Mononuclear cell (primary cell): Measurements from ENCODE around the gene PCGF3. TPM values are rescaled to one million over a fixed set of nuclear protein-coding genes. Genes with fewer than 3 reads are reported as not detected.

Experiments
- H3K27me3 ChIP-seq: 2 replicates; pipeline ENCODE4 v1.6.0; 2011; ENCODE audit warnings: low read length, control low read depth; ENCODE audit not compliant: insufficient read depth
- H3K4me1 ChIP-seq: 2 replicates; pipeline ENCODE4 v1.5.1; 2011; ENCODE audit warnings: mild to moderate bottlenecking, low read length, control low read depth; ENCODE audit not compliant: insufficient read depth
- H3K4me3 ChIP-seq: 2 replicates; pipeline ENCODE4 v1.5.1; 2011; ENCODE audit warnings: mild to moderate bottlenecking, low read length, moderate library complexity
- H3K9me3 ChIP-seq: 2 replicates; pipeline ENCODE4 v1.5.1; 2011; ENCODE audit warnings: low read depth, mild to moderate bottlenecking, control low read depth, low read length
- total RNA-seq: library from RNA; depleted of rRNA; stranded (reverse); fragments of >200 nt; gene quantifications from one replicate; pipeline ENCODE4 v1.2.3, GENCODE V29; 2012

PCGF3 gene
- total RNA-seq, 1 donor = 49.7 TPM

- Histone ChIP-seq H3K27me3 (peaks cover 21% of the 10 kb centered on the region), H3K4me1 (peaks cover 21% of the 10 kb centered on the region), H3K9me3 (no peaks in the 10 kb centered on the region), H3K4me3 (no peak overlapping the region)
These were observed 80.6 kb downstream of the PCGF3 start for GRCh38 chr4:786074-786741.

GRCh38 chr4:786861-787300, 81.2 kb downstream of the PCGF3 start:
- Histone ChIP-seq H3K9me3 (no peaks in the 10 kb centered on the region), H3K27me3 (peaks cover 25% of the 10 kb centered on the region), H3K4me3 (no peak overlapping the region), H3K4me1 (peaks cover 21% of the 10 kb centered on the region)

GRCh38 chr4:787561-787981, 81.9 kb downstream of the PCGF3 start:
- Histone ChIP-seq H3K4me3 (no peak overlapping the region), H3K27me3 (peaks cover 25% of the 10 kb centered on the region), H3K4me1 (peaks cover 16% of the 10 kb centered on the region), H3K9me3 (no peaks in the 10 kb centered on the region)

- Histone ChIP-seq H3K27me3 (peaks cover 29% of the 10 kb centered on the region), H3K9me3 (no peaks in the 10 kb centered on the region), H3K4me1 (peaks cover 13% of the 10 kb centered on the region), H3K4me3 (no peak overlapping the region)
These were observed 82.5 kb downstream of the PCGF3 start for GRCh38 chr4:788006-788635.

GRCh38 chr4:788636-789297, 83.1 kb downstream of the PCGF3 start:
- Histone ChIP-seq H3K27me3 (peaks cover 34% of the 10 kb centered on the region), H3K4me1 (peaks cover 7% of the 10 kb centered on the region), H3K4me3 (no peak overlapping the region), H3K9me3 (no peaks in the 10 kb centered on the region)

- H3K4me1 ChIP-seq = peaks cover 13% of the 10 kb centered on the region
- peaks cover 39% of the 10 kb centered on the region for H3K27me3 ChIP-seq
- no peak overlapping the region for H3K4me3 ChIP-seq
- no peaks in the 10 kb centered on the region for H3K9me3 ChIP-seq
These were observed 84.2 kb downstream of the PCGF3 start for GRCh38 chr4:789571-790465.

GRCh38 chr4:790466-790820, 84.8 kb downstream of the PCGF3 start:
- Histone ChIP-seq H3K27me3 (peaks cover 39% of the 10 kb centered on the region), H3K9me3 (no peaks in the 10 kb centered on the region), H3K4me1 (peaks cover 13% of the 10 kb centered on the region)

GRCh38 chr4:791252-791897, 85.7 kb downstream of the PCGF3 start:
- H3K27me3 ChIP-seq = peaks cover 43% of the 10 kb centered on the region
- H3K9me3 ChIP-seq = no peaks in the 10 kb centered on the region
- peaks cover 12% of the 10 kb centered on the region for H3K4me1 ChIP-seq
- H3K4me3 ChIP-seq = no peak overlapping the region

More at GRCh38 chr4:790466-790820, 84.8 kb downstream of the PCGF3 start:
- H3K4me3 ChIP-seq = no peak overlapping the region

GRCh38 chr4:791898-792625, 86.4 kb downstream of the PCGF3 start:
- Histone ChIP-seq H3K4me3 (no peak overlapping the region), H3K9me3 (no peaks in the 10 kb centered on the region), H3K27me3 (peaks cover 46% of the 10 kb centered on the region), H3K4me1 (peaks cover 12% of the 10 kb centered on the region)

GRCh38 chr4:792626-793092, 87.0 kb downstream of the PCGF3 start:
- Histone ChIP-seq H3K4me1 (peaks cover 12% of the 10 kb centered on the region), H3K27me3 (peaks cover 41% of the 10 kb centered on the region), H3K9me3 (no peaks in the 10 kb centered on the region), H3K4me3 (no peak overlapping the region)

GRCh38 chr4:793093-793861, 87.6 kb downstream of the PCGF3 start:
- H3K27me3 ChIP-seq = peaks cover 41% of the 10 kb centered on the region

GRCh38 chr4:793941-794621, 88.4 kb downstream of the PCGF3 start:
- Histone ChIP-seq H3K4me3 (no peak overlapping the region), H3K4me1 (peaks cover 14% of the 10 kb centered on the region), H3K27me3 (peaks cover 41% of the 10 kb centered on the region), H3K9me3 (no peaks in the 10 kb centered on the region)

More at GRCh38 chr4:793093-793861, 87.6 kb downstream of the PCGF3 start:
- Histone ChIP-seq H3K9me3 (no peaks in the 10 kb centered on the region), H3K4me1 (peaks cover 12% of the 10 kb centered on the region), H3K4me3 (no peak overlapping the region)
